Small intestine (tissue), 7 donors: ENCODE results near the gene TBC1D14. TPM values are rescaled to one million over a fixed set of nuclear protein-coding genes. Genes with fewer than 3 reads are reported as not detected.

Experiments
- DNase-seq, 2 donors: peaks; one replicate each; pipeline versions ENCODE4 v3.0.0 to v3.0.0-alpha.2; 2013
- FAIRE-seq: peaks from 2 replicates; lab custom pipeline; 2012; peaks lifted over from hg19 to GRCh38; lab: Jason Lieb, UNC
- H3K27ac ChIP-seq, 3 donors: one replicate each; pipeline ENCODE4 v1.5.1; 2013; ENCODE audit warnings: low read length in 2 of 3, mild to moderate bottlenecking in 2 of 3, control low read depth in 1 of 3, inconsistent platforms in 1 of 3, low read depth in 1 of 3, moderate library complexity in 1 of 3
- H3K27me3 ChIP-seq, 3 donors: one replicate each; pipeline ENCODE4 v1.6.1; 2013; ENCODE audit warnings: low read length in 3 of 3, inconsistent platforms in 1 of 3; ENCODE audit not compliant: control insufficient read depth in 3 of 3, insufficient read depth in 3 of 3
- H3K36me3 ChIP-seq, 3 donors: one replicate each; pipeline ENCODE4 v1.6.1; 2013; ENCODE audit warnings: low read length in 3 of 3, inconsistent platforms in 1 of 3, low read depth in 1 of 3, mild to moderate bottlenecking in 1 of 3, moderate library complexity in 1 of 3; ENCODE audit not compliant: control insufficient read depth in 3 of 3, insufficient read depth in 2 of 3
- H3K4me1 ChIP-seq, 3 donors: one replicate each; pipeline ENCODE4 v1.6.1; 2013; ENCODE audit warnings: low read length in 2 of 3, inconsistent platforms in 1 of 3, low read depth in 1 of 3, mild to moderate bottlenecking in 1 of 3, moderate library complexity in 1 of 3; ENCODE audit not compliant: control insufficient read depth in 3 of 3, insufficient read depth in 2 of 3
- H3K4me3 ChIP-seq, 3 donors: one replicate each; pipeline ENCODE4 v1.5.1; 2013; ENCODE audit warnings: low read length in 3 of 3, control low read depth in 1 of 3, inconsistent platforms in 1 of 3, low read depth in 1 of 3, mild to moderate bottlenecking in 1 of 3, moderate library complexity in 1 of 3
- H3K9me3 ChIP-seq, 2 donors: one replicate each; pipeline ENCODE4 v1.6.1; 2013; ENCODE audit warnings: low read depth in 1 of 2, low read length in 1 of 2; ENCODE audit not compliant: control insufficient read depth in 2 of 2, insufficient read depth in 1 of 2
- WGBS, 3 donors: extraction: QIAGEN DNeasy Blood & Tissue Kit; methylation state at CpG; one replicate each; pipeline ENCODE4 v1.1.7; 2013; 5-methylcytosine and 5-hydroxymethylcytosine counted together
- polyA plus RNA-seq, 4 donors: library from polyadenylated mRNA; stranded (reverse) in 3 of 4; unstranded in 1 of 4; fragments of 200-250 nt in 3 of 4; fragments of 120-200 nt in 1 of 4; gene quantifications; one replicate each; pipeline versions ENCODE4 v1.2.1 to v1.2.3, GENCODE V29; 2013
- donor health status: healthy with polysubstance abuse.
- donor health status: control.
- donor health status: control.
- donor health status: Bipolar disorder and iron deficiency.
- donor health status: healthy.

Gene TBC1D14
- polyA plus RNA-seq, 4 donors: 16.8 to 57.8 (median 25.2) TPM

GRCh38 chr4:7068279-7068842, 158.7 kb downstream of the TBC1D14 start:
- peaks cover 0 to 14% (median 3%) of the 10 kb centered on the region in 3 donors for H3K36me3 ChIP-seq
- no peaks in the 10 kb centered on the region for H3K27me3 ChIP-seq
- H3K27ac ChIP-seq: peak overlapping the region; percentile 83 to 97 (median 93)
- no peaks in the 10 kb centered on the region for H3K9me3 ChIP-seq
- H3K4me3 ChIP-seq: peak overlapping the region; percentile 61 to 72 (median 67)
- no peak for FAIRE-seq
- 0% methylated on average over 48 to 50 of the region's 50 CpGs for WGBS, 3 donors
- H3K4me1 ChIP-seq: peaks cover 0 to 12% (median 8%) of the 10 kb centered on the region in 3 donors
- no peak for DNase-seq

- H3K27ac ChIP-seq: peak overlapping the region in 2 of 3 donors; percentile 93 to 97
- peak overlapping the region; percentile 61 to 72 (median 67) for H3K4me3 ChIP-seq
- H3K9me3 ChIP-seq: no peaks in the 10 kb centered on the region
- 7 to 15% (median 12%) methylated on average over 20 of the region's 20 CpGs for WGBS, 3 donors
- peaks cover 0 to 10% (median under 1%) of the 10 kb centered on the region in 3 donors for H3K36me3 ChIP-seq
- peaks cover 0 to 12% (median 8%) of the 10 kb centered on the region in 3 donors for H3K4me1 ChIP-seq
- DNase-seq: no peak
- H3K27me3 ChIP-seq: no peaks in the 10 kb centered on the region
- FAIRE-seq: no peak
These were observed 159.3 kb downstream of the TBC1D14 start for GRCh38 chr4:7068883-7069282.

- FAIRE-seq (no peak), DNase-seq (peak; percentile 89 to 94)
- H3K4me3 ChIP-seq: no peak overlapping the region
- H3K4me1 ChIP-seq: peaks cover 0 to 12% (median 8%) of the 10 kb centered on the region in 3 donors
- no peaks in the 10 kb centered on the region for H3K27me3 ChIP-seq
- 36 to 40% (median 37%) methylated on average over 23 of the region's 23 CpGs for WGBS, 3 donors
- no peaks in the 10 kb centered on the region for H3K9me3 ChIP-seq
- no peak overlapping the region for H3K27ac ChIP-seq
- H3K36me3 ChIP-seq: no peaks in the 10 kb centered on the region
These were observed 161.3 kb downstream of the TBC1D14 start for GRCh38 chr4:7070729-7071511.

GRCh38 chr4:7073059-7073458, 163.4 kb downstream of the TBC1D14 start:
- H3K4me1 ChIP-seq: peaks cover 0 to 5% (median 0%) of the 10 kb centered on the region in 3 donors
- DNase-seq (no peak), FAIRE-seq (no peak)
- H3K36me3 ChIP-seq: no peaks in the 10 kb centered on the region
- H3K9me3 ChIP-seq: no peaks in the 10 kb centered on the region
- H3K27ac ChIP-seq: no peak overlapping the region
- H3K27me3 ChIP-seq: no peaks in the 10 kb centered on the region
- no peak overlapping the region for H3K4me3 ChIP-seq
- WGBS, 3 donors: 90 to 91% (median 90%) methylated on average over 14 of the region's 14 CpGs

GRCh38 chr4:7073526-7074390, 164.1 kb downstream of the TBC1D14 start:
- Histone ChIP-seq H3K27me3 (no peaks in the 10 kb centered on the region), H3K4me3 (no peak overlapping the region), H3K4me1 (peaks cover 0 to 4% (median 0%) of the 10 kb centered on the region in 3 donors), H3K9me3 (no peaks in the 10 kb centered on the region), H3K27ac (no peak overlapping the region), H3K36me3 (no peaks in the 10 kb centered on the region)
- WGBS, 3 donors: 27 to 71% (median 46%) methylated on average over 18 of the region's 18 CpGs
- DNase-seq (peak; percentile 72 to 77), FAIRE-seq (no peak)

- FAIRE-seq (no peak), DNase-seq (no peak)
- Histone ChIP-seq H3K4me3 (no peak overlapping the region), H3K27ac (no peak overlapping the region), H3K4me1 (no peaks in the 10 kb centered on the region), H3K9me3 (no peaks in the 10 kb centered on the region), H3K36me3 (no peaks in the 10 kb centered on the region), H3K27me3 (no peaks in the 10 kb centered on the region)
- WGBS, 3 donors: 63 to 76% (median 65%) methylated on average over 9 of the region's 9 CpGs
These were observed 164.8 kb downstream of the TBC1D14 start for GRCh38 chr4:7074426-7074825.

GRCh38 chr4:7075962-7076695, 166.5 kb downstream of the TBC1D14 start:
- WGBS, 3 donors: 82 to 86% (median 85%) methylated on average over 22 to 25 of the region's 25 CpGs
- H3K27me3 ChIP-seq: no peaks in the 10 kb centered on the region
- no peaks in the 10 kb centered on the region for H3K9me3 ChIP-seq
- DNase-seq (no peak), FAIRE-seq (no peak)
- no peaks in the 10 kb centered on the region for H3K36me3 ChIP-seq
- H3K4me1 ChIP-seq: no peaks in the 10 kb centered on the region
- H3K27ac ChIP-seq: no peak overlapping the region
- H3K4me3 ChIP-seq: no peak overlapping the region
